SH-SY5Y (cell line): ENCODE data around the gene HYAL2.

Experiments used
- GATA2 ChIP-seq: IDR thresholded peaks from 2 replicates; pipeline ENCODE4 v1.6.1; 2011; ENCODE audit warnings: mild to moderate bottlenecking, low read depth, low read length
- GATA3 ChIP-seq: IDR thresholded peaks from 2 replicates; pipeline ENCODE4 v1.6.1; 2011; ENCODE audit warnings: low read depth, mild to moderate bottlenecking, low read length, moderate library complexity

DNA sequence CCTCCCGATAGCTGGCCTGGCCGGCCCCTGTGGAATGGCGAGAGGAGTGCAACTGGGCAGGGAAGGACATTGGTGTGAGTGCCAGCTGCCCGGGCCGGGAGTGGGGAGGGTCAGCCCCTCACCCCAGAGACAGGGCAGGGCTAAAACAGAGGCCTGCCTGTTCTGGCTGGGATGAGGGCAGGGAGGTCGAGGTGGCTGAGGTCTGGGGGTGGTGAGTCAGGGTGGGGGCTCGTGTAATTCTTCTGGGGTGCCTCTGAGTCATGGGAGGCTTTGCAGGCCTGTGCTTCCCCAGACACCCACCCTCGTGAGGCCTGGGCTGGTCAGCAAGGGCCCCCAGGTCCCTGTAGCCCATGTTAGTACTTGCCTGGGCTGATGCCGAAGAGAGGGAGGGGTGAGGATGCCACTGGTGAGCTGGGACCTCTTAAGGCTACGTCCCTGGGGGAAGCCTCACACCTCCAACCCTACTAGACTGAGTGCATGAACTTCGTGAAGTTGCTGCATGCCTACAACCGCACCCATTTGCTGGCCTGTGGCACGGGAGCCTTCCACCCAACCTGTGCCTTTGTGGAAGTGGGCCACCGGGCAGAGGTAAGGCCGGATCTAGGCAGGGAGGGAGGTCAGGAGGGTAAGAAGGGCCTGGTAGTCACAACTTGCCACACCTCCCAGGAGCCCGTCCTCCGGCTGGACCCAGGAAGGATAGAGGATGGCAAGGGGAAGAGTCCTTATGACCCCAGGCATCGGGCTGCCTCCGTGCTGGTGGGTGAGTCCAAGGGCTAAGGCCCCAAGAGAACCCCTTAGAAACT, 51.9 kb downstream of the HYAL2 start:
- TF ChIP-seq GATA2 (no peak), GATA3 (no peak)
